ENCODE measurements around the gene SORCS2.

Gene SORCS2

DNA sequence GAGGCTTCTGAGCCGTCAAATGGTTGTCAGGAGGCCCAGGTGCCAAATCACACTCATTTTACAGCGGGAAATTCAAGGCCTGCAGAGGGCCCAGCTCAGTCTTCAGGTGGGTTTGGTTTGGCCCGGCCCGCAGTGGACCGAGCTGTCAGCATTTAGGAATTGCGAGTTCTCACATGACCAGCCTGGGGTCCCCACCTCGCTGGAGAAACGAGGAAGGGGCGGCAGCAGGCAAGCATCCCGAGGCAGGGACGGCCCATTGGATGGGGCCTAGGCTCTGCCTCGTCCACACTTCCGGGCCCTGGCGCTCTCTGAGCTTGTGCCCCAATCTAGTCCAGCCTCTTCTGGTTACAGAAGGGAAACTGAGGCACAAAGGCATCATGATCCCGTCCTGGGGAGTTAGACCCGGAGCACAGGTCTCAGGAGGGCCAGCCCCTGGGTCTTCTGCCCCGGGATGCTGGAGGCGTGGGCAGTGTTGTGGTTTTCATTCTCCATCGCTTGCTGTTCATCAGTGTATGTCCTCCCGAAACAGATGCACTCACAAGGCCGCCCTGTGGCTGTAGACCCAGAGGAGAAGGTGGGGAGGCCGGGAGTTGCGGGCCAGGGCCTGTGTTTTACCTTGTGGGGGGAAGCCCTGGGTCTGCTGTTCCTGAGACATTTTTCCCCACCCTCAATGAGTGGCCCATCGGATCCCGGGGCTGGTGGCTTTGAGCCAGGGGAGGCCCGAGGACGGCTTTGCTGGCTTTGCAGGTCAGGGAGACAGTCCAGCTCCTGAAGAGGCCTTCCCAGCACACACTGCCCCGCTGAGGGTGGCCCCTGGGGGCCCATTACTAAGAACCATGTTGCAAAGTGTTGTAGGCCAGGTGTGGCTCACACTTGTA, 233.5 kb downstream of the SORCS2 start:
- H3K9ac ChIP-seq (ENCODE audit: low read depth, low read length): no peak overlapping the region
- peaks cover 3% of the 10 kb centered on the region for H3K4me1 ChIP-seq (ENCODE audit: control insufficient read depth, insufficient read depth, low read length)
- no peaks in the 10 kb centered on the region for H3K27me3 ChIP-seq (ENCODE audit: control insufficient read depth, insufficient read depth, low read length)
- no peak overlapping the region for H3K4me3 ChIP-seq (ENCODE audit: low read depth, low read length)
- H3K9me3 ChIP-seq (ENCODE audit: control insufficient read depth, insufficient read depth, low read length): no peaks in the 10 kb centered on the region
- H3K36me3 ChIP-seq (ENCODE audit: control insufficient read depth, insufficient read depth, low read length): no peaks in the 10 kb centered on the region

DNA sequence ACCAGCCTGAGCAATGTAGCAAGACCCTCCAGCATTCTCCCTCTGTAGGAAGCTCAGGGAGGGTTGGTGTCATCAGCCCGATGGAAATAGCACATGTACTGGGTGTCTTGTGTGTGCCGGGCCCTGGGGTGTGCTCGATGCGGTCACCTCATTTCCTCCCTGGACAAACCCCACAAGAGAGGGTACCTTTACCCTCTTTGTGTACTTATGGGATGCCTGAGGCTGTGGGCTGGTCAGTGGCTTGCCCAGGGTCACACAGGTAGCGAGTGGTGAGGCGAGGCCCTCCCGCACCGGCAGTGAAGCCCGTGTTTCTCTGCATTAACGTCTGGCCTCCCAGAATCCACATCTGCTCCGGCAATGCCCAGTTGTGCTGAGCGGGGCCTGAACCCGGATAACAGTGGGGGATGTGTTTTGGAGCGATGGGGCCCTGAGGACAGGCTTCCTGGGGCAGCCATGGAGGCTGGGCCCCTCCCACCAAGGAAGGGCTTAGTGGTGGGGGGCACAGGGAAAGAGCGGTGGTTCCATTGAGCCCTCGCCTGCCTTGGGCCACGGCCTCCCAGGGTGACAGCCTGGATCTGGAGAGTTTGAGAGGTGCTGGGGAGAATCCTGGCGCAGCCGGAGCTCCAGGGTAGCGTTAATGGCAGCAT, 234.3 kb downstream of the SORCS2 start:
- Histone ChIP-seq H3K4me3 (ENCODE audit: low read depth, low read length) (no peak overlapping the region), H3K36me3 (ENCODE audit: control insufficient read depth, insufficient read depth, low read length) (no peaks in the 10 kb centered on the region), H3K4me1 (ENCODE audit: control insufficient read depth, insufficient read depth, low read length) (peaks cover 3% of the 10 kb centered on the region), H3K27me3 (ENCODE audit: control insufficient read depth, insufficient read depth, low read length) (no peaks in the 10 kb centered on the region), H3K9me3 (ENCODE audit: control insufficient read depth, insufficient read depth, low read length) (no peaks in the 10 kb centered on the region), H3K9ac (ENCODE audit: low read depth, low read length) (no peak overlapping the region)

DNA sequence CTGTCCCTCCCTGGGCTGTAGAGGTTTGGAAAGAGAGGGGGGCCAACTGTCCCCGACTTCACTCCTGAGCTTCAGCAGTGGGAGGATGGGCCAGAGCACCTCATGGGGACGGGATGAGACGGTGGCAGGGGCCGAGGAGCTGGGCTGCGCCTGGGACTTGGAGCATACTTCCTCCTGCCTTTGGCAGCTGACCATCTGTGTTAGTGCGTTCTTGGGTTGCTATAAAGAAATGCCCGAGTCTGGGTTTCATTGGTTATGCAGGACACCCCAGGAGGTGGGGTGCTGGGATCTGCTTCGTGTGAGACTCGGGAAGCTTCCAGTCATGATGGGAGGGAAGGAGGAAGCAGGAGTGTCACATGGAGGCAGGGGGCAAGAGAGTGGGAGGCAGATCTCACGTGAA, 235.0 kb downstream of the SORCS2 start:
- Histone ChIP-seq H3K36me3 (ENCODE audit: control insufficient read depth, insufficient read depth, low read length) (no peaks in the 10 kb centered on the region), H3K9me3 (ENCODE audit: control insufficient read depth, insufficient read depth, low read length) (no peaks in the 10 kb centered on the region), H3K4me1 (ENCODE audit: control insufficient read depth, insufficient read depth, low read length) (peaks cover 3% of the 10 kb centered on the region), H3K9ac (ENCODE audit: low read depth, low read length) (no peak overlapping the region), H3K27me3 (ENCODE audit: control insufficient read depth, insufficient read depth, low read length) (no peaks in the 10 kb centered on the region), H3K4me3 (ENCODE audit: low read depth, low read length) (no peak overlapping the region)

DNA sequence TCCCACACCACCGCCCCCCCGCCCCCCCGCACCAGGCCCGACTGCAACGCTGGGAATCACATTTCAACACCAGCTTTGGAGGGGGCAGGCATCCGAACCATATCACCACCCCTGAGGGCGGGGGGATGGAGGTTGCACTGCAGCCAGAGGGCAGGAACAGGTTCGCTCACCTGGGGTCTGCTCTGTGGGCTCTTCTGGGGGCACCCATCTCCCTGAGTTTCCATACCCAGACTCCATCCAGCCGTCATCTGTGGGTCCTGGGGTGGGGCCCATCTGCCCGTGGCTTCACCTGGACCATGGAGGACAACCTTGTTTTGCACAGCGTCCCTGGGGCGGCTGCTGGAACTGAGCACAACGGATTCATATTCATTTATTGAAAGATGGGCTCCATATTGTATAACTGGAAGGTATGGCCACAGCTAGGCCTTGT, 235.5 kb downstream of the SORCS2 start:
- Histone ChIP-seq H3K27me3 (ENCODE audit: control insufficient read depth, insufficient read depth, low read length) (no peaks in the 10 kb centered on the region), H3K36me3 (ENCODE audit: control insufficient read depth, insufficient read depth, low read length) (no peaks in the 10 kb centered on the region), H3K4me3 (ENCODE audit: low read depth, low read length) (no peak overlapping the region), H3K9me3 (ENCODE audit: control insufficient read depth, insufficient read depth, low read length) (no peaks in the 10 kb centered on the region), H3K9ac (ENCODE audit: low read depth, low read length) (no peak overlapping the region), H3K4me1 (ENCODE audit: control insufficient read depth, insufficient read depth, low read length) (peaks cover 3% of the 10 kb centered on the region)

DNA sequence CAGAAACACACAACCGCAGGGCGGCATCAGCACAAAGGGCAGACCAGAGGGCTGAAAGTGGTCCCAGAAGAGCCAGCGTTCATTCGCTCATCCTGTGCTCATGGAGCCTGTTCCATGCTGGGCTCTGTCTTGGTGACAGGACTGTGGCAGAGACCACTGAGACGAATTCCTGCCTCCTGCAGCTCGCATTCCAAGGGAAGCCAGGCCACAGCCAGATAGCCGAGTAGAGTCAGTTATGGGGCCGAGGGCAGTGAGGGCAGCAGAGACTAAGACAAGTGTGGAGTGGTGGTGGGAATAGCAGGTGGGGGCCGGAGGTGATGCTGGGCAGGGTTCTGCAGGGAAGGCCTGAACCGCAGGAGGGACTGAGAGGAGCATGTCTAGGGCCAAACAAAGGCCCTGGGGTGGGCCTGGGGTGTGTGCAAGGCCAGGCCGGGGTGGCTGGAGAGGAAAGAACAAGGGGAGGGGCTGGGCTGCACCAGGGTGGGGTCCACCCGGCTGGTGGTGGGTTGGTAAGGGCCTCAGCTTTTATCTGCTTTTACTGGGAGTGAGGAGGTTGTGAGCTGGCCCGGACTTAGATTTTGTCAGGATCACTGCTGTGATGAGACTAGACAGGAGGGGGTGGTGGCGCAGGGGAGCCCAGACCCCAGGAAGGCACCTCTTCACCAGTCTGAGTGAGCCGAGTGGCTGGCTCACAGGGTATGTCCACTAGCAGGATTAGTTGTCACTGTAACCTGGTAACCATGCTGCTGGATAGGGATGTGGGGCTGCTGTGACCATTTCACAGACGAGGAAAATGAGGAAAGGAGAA, 236.1 kb downstream of the SORCS2 start:
- H3K4me3 ChIP-seq (ENCODE audit: low read depth, low read length): no peak overlapping the region
- no peak overlapping the region for H3K9ac ChIP-seq (ENCODE audit: low read depth, low read length)
- no peaks in the 10 kb centered on the region for H3K27me3 ChIP-seq (ENCODE audit: control insufficient read depth, insufficient read depth, low read length)
- H3K9me3 ChIP-seq (ENCODE audit: control insufficient read depth, insufficient read depth, low read length): no peaks in the 10 kb centered on the region
- no peaks in the 10 kb centered on the region for H3K36me3 ChIP-seq (ENCODE audit: control insufficient read depth, insufficient read depth, low read length)
- H3K4me1 ChIP-seq (ENCODE audit: control insufficient read depth, insufficient read depth, low read length): peaks cover 3% of the 10 kb centered on the region

DNA sequence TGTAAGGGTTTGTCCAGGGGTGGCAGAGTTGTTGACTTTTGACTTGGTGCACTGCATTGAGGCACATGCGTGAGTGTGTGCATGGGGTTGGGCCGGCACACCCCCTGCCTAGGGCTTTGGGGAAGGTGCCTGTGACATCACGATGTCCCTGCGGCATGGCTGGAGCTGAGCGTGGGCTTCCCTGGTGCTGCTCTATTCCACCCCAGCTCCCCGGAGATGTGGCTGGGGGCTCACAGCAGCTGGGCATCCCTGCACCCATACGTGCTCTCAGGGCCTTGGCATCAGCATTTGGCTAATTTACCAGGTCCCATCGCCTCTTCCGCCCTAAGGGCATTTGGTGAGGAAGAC, 236.7 kb downstream of the SORCS2 start:
- H3K27me3 ChIP-seq (ENCODE audit: control insufficient read depth, insufficient read depth, low read length): no peaks in the 10 kb centered on the region
- H3K4me3 ChIP-seq (ENCODE audit: low read depth, low read length): no peak overlapping the region
- no peaks in the 10 kb centered on the region for H3K36me3 ChIP-seq (ENCODE audit: control insufficient read depth, insufficient read depth, low read length)
- peaks cover 3% of the 10 kb centered on the region for H3K4me1 ChIP-seq (ENCODE audit: control insufficient read depth, insufficient read depth, low read length)
- H3K9me3 ChIP-seq (ENCODE audit: control insufficient read depth, insufficient read depth, low read length): no peaks in the 10 kb centered on the region
- H3K9ac ChIP-seq (ENCODE audit: low read depth, low read length): no peak overlapping the region

DNA sequence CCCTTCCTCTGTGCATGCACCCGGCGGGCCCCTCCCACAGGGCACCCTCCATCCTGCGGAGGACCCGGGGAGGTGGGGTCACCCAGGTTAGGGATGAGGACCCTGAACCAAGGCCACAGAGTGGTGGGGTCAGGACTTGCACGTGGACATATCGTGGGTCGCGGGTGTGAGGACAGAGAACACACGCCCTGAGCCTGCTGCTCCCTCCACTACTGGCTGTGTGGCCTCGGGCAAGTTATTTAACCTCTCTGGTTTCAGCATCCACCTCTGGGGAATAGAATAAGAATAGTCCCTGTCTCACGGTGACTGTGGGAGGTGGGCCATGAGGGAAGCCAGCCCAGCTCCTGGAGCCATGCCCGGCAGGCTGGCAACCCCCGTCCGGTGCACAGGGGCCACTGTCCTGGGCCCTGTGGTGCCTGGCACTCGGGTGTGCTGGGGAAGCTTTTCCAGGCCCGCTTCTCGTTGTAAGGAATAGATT, 237.3 kb downstream of the SORCS2 start:
- Histone ChIP-seq H3K4me3 (ENCODE audit: low read depth, low read length) (no peak overlapping the region), H3K36me3 (ENCODE audit: control insufficient read depth, insufficient read depth, low read length) (no peaks in the 10 kb centered on the region), H3K27me3 (ENCODE audit: control insufficient read depth, insufficient read depth, low read length) (no peaks in the 10 kb centered on the region), H3K4me1 (ENCODE audit: control insufficient read depth, insufficient read depth, low read length) (peaks cover 3% of the 10 kb centered on the region), H3K9me3 (ENCODE audit: control insufficient read depth, insufficient read depth, low read length) (no peaks in the 10 kb centered on the region), H3K9ac (ENCODE audit: low read depth, low read length) (no peak overlapping the region)

DNA sequence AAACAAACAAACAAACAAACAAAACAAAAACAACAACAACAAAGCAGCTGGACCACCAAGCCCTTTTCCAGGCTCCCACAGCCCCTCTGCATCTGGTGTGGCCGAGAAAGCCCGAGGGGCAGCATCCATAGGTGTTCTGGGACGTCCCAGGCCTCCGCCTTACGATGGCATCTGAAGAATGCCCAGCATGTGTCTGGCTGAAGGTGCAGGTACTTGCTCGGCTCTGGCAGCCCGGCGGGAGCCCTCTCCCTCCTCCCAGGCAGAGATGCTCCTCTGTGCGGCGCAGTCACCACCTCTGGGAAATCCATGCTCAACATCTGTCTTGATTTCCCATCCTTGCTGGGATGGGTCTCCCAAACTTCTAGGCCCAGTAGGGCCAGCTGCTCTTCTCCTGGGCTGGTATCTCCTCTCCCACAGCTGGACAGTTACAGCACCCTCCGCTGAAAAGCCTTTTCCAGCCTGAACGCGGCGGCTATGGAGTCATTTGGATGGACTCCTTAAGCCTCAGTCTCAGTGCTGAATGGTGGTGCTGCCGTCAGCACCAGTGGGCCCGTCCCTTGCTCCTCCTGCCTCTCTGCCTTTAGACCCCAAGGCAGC, 238.1 kb downstream of the SORCS2 start:
- Histone ChIP-seq H3K9me3 (ENCODE audit: control insufficient read depth, insufficient read depth, low read length) (no peaks in the 10 kb centered on the region), H3K27me3 (ENCODE audit: control insufficient read depth, insufficient read depth, low read length) (no peaks in the 10 kb centered on the region), H3K4me3 (ENCODE audit: low read depth, low read length) (no peak overlapping the region), H3K9ac (ENCODE audit: low read depth, low read length) (no peak overlapping the region), H3K36me3 (ENCODE audit: control insufficient read depth, insufficient read depth, low read length) (no peaks in the 10 kb centered on the region), H3K4me1 (ENCODE audit: control insufficient read depth, insufficient read depth, low read length) (peaks cover 3% of the 10 kb centered on the region)

DNA sequence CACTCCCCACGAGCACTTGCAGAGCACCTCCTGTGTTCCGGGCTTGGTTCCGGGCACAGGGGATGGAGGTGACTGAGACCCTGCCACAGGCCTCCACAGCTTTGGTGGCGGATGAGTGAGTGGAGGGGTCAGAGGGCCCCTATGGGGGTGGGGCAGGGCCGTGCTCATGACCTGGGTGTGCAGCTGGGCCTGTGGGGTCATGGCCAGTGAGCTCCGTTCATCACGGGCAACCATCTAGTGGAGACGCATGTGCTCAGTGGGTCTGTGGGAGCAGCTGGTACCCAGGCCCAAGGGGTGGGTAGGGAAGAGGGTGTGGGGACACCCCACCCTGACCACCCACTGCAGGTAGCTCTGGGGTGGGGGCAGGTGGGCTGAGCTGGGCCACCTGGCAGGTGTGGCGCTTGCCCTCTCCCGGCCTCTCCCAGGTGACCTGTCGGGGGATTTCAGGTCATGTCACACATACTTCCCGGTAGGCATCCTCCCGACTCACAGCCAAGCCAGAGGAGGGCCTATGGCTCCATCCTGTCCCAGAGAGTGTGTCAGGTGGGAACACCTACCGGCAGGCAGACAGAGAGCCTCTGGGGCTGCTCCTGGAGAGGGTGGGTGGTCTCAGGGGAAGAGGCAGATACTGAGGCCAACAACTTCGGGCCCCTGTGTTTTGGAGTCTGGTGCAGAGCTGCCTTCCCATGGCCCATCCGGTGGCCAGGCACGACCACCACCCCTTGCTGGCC, 238.8 kb downstream of the SORCS2 start:
- peaks cover 3% of the 10 kb centered on the region for H3K4me1 ChIP-seq (ENCODE audit: control insufficient read depth, insufficient read depth, low read length)
- H3K9me3 ChIP-seq (ENCODE audit: control insufficient read depth, insufficient read depth, low read length): no peaks in the 10 kb centered on the region
- H3K36me3 ChIP-seq (ENCODE audit: control insufficient read depth, insufficient read depth, low read length): no peaks in the 10 kb centered on the region
- H3K27me3 ChIP-seq (ENCODE audit: control insufficient read depth, insufficient read depth, low read length): no peaks in the 10 kb centered on the region
- H3K4me3 ChIP-seq (ENCODE audit: low read depth, low read length): no peak overlapping the region
- H3K9ac ChIP-seq (ENCODE audit: low read depth, low read length): no peak overlapping the region

DNA sequence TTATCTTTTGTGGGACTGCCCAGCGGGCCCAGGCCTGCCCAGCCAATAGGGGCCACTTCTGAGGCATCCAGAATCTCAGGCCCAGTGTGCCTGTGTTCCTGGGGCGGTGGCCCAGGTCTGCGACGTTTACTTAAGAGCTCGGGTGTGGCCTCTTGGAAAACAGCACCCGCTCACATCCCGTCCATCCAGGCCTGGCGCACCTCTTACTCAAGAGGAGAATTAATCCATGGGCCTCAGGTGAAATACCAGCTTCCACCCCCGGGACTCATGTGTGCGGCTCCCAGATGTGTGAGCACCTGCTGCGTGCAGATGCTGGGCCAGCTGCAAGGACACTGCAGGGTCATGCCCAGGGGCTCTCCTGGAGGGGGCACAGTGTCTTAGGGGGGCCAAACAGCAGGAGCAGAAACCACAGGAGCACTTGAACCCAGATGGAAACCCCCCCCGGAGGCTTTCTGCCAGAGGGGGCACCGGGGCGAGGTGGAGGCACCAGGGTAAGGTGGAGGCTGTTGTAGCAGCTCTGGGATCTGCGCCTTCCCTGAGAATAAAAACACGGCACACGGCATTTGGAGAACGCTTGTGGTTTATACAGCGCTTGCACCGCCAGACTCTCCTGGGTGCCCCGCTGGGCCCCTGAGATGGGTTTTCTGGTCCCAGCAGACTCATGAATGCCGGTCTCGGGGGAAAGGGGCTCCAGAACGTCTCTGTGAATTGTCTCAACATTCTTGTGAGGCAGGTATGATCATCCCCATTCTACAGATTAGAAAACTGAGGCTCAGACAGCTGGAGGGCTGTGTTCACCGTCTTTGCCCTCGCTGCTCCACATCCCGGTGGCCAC, 239.6 kb downstream of the SORCS2 start:
- H3K9me3 ChIP-seq (ENCODE audit: control insufficient read depth, insufficient read depth, low read length): no peaks in the 10 kb centered on the region
- no peak overlapping the region for H3K4me3 ChIP-seq (ENCODE audit: low read depth, low read length)
- no peaks in the 10 kb centered on the region for H3K36me3 ChIP-seq (ENCODE audit: control insufficient read depth, insufficient read depth, low read length)
- peaks cover 3% of the 10 kb centered on the region for H3K4me1 ChIP-seq (ENCODE audit: control insufficient read depth, insufficient read depth, low read length)
- no peaks in the 10 kb centered on the region for H3K27me3 ChIP-seq (ENCODE audit: control insufficient read depth, insufficient read depth, low read length)
- H3K9ac ChIP-seq (ENCODE audit: low read depth, low read length): no peak overlapping the region

Data from iPS-15b (cell line).